ENCODE results near the gene CCT7.

- TF ChIP-seq PAX5 (IDR thresholded peaks at IDR 0.05; ENCODE audit: insufficient read depth, low read length, severe bottlenecking) (no peak), POLR2A (IDR thresholded peaks at IDR 0.05; ENCODE audit: low read depth, low read length) (no peak; the same call in 1 of the 2 replicates), TAF1 (IDR thresholded peaks at IDR 0.05; ENCODE audit: low read depth, low read length) (0 out of 2 replicates have a peak, but pooled peaks have one; percentile 16), POLR2AphosphoS5 (IDR thresholded peaks at IDR 0.05; ENCODE audit: low read depth, low read length) (peak; percentile 58; the same call in 1 of the 2 replicates), POU2F2 (IDR thresholded peaks at IDR 0.05; ENCODE audit: low read depth, low read length) (no peak)
Observed at GRCh38 chr2:73285159-73285739, 51.1 kb downstream of the CCT7 start.

Data from GM12891 (cell line).